Gastrocnemius medialis (tissue), 4 donors: ENCODE data around the gene OSTM1.

Experiments used
- POLR2A ChIP-seq, 2 donors: fragments of 450-650 bp; IDR thresholded peaks; one replicate each; pipeline ENCODE4 v1.6.1; 2017; ENCODE audit warnings: antibody characterized with exemption in 2 of 2, mild to moderate bottlenecking in 2 of 2, moderate library complexity in 2 of 2
- TF ChIP-seq, protein P1 (sequence below), 5 experiments: fragments of 450-650 bp in 3 of 5; fragments of 200-600 bp in 2 of 5; sonication (generic) in 2 of 5; IDR thresholded peaks in 4 of 5; conservative IDR thresholded peaks in 1 of 5; 1 replicate in 4 of 5; 2 replicates in 1 of 5; pipeline ENCODE4 v1.5.1; 2016 to 2019; ENCODE audit warnings: antibody characterized with exemption in 5 of 5, mild to moderate bottlenecking in 3 of 5, moderate library complexity in 3 of 5

DNA sequence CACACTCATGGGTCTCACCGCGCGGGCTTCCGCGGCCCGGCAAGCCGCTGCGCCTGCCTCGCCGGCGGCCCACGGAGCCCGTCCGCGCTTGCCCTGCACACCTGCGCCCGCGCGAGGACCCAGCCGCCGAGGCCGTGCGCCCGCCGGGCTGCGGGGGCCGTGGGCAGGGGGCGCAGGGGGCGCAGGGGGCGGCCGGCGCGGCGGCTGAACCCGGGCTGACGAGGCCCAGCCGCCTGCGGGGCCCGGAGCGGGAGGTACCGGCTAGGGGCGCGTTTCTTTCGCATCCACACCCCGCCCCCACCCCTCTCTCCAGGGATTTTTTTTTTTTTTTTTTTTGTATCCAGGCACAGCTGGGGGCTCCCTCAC, 43.8 kb upstream of the OSTM1 start:
- TF ChIP-seq, protein P1, sequence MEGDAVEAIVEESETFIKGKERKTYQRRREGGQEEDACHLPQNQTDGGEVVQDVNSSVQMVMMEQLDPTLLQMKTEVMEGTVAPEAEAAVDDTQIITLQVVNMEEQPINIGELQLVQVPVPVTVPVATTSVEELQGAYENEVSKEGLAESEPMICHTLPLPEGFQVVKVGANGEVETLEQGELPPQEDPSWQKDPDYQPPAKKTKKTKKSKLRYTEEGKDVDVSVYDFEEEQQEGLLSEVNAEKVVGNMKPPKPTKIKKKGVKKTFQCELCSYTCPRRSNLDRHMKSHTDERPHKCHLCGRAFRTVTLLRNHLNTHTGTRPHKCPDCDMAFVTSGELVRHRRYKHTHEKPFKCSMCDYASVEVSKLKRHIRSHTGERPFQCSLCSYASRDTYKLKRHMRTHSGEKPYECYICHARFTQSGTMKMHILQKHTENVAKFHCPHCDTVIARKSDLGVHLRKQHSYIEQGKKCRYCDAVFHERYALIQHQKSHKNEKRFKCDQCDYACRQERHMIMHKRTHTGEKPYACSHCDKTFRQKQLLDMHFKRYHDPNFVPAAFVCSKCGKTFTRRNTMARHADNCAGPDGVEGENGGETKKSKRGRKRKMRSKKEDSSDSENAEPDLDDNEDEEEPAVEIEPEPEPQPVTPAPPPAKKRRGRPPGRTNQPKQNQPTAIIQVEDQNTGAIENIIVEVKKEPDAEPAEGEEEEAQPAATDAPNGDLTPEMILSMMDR (IDR thresholded peaks at IDR 0.05 in 4 of 5, conservative IDR thresholded peaks at IDR 0.05 in 1 of 5): no peak
- TF ChIP-seq POLR2A (IDR thresholded peaks at IDR 0.05): no peak
